ENCODE measurements around the gene CENPU.
"Not testable (repeated sequence)": the region's sequence is repeated elsewhere in the genome, so short reads cannot be mapped to it uniquely, and the experiment has no call there.

Gene CENPU

GRCh38 chr4:184743650-184744049, 9.8 kb upstream of the CENPU start:
- DNase-seq (ENCODE audit: insufficient read length, low spot score), result no peak
- FAIRE-seq, result no peak
- TF ChIP-seq CTCF (IDR thresholded peaks at IDR 0.05; ENCODE audit: insufficient read depth, missing control alignments), result no peak

DNA sequence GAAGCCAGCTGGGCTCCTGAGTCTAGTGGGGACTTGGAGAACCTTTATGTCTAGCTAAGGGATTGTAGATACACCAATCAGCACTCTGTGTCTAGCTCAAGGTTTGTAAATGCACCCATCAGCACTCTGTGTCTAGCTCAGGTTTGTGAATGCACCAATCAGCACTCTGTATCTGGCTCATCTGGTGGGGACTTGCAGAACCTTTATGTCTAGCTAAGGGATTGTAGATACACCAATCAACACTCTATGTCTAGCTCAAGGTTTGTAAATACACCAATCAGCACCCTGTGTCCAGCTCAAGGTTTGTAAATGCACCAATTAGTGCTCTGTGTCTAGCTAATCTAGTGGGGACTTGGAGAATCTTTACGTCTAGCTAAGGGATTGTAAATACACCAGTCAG, 7.8 kb upstream of the CENPU start:
- not testable (repeated sequence) for DNase-seq (ENCODE audit: insufficient read length, low spot score); FAIRE-seq

DNA sequence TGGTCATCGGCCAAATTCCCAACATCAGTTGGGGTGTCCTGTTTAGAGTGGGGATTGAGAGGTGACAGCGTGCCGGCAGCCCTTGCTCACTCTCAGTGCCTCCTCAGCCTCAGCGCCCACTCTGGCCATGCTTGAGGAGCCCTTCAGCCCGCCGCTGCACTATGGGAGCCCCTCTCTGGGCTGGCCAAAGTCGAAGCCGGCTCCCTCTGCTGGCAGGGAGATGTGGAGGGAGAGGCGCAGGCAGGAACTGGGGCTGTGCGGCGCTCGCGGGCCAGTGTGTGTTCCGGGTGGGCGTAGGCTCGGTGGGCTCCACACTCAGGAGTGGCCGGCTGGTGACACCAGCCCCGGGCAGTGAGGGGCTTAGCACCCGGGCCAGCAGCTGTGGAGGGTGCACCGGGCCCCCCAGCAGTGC, 7.1 kb upstream of the CENPU start:
- no peak for TF ChIP-seq CTCF (IDR thresholded peaks at IDR 0.05; ENCODE audit: insufficient read depth, missing control alignments)
- FAIRE-seq, result no peak
- DNase-seq (ENCODE audit: insufficient read length, low spot score), result no peak

DNA sequence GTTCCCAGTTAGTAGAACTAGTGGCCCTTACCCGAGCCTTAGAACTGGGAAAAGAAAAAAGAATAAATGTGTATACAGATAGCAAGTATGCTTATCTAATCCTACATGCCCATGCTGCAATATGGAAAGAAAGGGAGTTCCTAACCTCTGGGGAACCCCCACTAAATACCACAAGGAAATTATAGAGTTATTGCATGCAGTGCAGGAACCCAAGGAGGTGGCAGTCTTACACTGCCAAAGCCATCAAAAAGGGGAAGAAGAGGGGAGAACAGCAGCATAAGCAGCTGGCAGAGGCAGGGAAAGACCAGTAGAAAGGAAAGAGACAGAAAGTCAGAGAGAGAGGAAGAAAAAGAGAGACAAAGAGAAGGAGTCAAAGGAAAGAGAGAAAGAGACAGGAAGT, 5.7 kb upstream of the CENPU start:
- DNase-seq (ENCODE audit: insufficient read length, low spot score); FAIRE-seq: not testable (repeated sequence)

DNA sequence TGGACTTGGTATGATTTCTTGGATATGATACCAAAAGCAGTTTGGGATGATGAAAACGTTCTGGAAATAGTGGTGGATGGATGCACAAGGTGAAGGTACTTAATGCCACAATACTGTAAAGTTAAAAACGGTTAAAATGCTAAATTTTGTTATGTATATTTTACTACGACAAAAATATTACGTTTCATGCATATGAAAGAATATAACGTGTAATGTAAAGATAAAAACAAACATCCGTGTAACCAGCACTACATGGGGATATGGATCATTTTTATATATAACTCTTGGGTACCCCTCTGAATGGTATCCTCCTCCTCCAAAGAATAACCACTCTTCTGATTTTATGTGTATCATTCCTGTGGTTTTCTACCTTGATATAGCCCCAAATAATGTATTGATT, 862 bp upstream of the CENPU start:
- no peak for DNase-seq (ENCODE audit: insufficient read length, low spot score)
- TF ChIP-seq CTCF (IDR thresholded peaks at IDR 0.05; ENCODE audit: insufficient read depth, missing control alignments), result no peak
- no peak for FAIRE-seq

- no peak for DNase-seq (ENCODE audit: insufficient read length, low spot score)
- no peak for FAIRE-seq
- no peak for TF ChIP-seq CTCF (IDR thresholded peaks at IDR 0.05; ENCODE audit: insufficient read depth, missing control alignments)
Measured at GRCh38 chr4:184732126-184732525, 1.8 kb downstream of the CENPU start.

DNA sequence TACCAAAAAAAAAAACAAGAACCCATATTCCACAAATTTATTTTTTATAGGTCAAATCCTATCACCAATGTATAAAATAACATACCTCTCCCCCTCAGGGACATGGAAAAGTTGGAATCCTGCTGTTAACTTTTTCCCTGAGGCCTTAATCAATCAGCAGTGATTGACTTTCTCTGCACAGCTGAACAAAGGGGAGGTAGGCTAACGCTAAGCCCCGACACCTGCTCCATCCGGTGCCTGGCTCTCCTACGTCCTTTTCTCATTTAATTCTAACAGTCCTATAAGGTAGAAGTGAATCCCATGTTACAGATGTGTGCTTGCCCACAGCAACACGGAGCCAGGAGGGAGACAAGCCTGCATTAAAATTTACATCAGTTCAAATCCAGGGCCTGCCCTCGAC, 2.8 kb downstream of the CENPU start:
- FAIRE-seq (no peak), DNase-seq (ENCODE audit: insufficient read length, low spot score) (no peak)
- no peak for TF ChIP-seq CTCF (IDR thresholded peaks at IDR 0.05; ENCODE audit: insufficient read depth, missing control alignments)

DNA sequence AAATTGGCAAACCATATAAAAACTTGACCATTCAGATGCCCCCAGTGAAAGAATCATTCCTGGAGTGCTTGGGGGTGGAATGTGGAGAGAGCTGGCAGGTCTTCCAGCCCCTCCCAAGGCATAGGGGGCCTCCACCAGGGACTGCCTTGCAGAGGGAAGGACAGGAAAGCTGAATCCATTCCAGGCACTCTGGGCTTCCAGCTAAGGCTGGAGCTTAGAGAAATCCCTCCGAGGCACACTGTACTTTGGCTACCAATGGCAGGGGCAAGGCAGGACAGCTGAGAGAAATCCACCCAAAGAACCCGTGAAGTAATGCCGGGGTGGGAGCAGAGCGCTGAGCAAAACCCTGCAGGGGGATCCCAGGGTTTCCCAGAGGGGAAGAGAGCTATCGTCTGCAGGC, 4.0 kb downstream of the CENPU start:
- no peak for TF ChIP-seq CTCF (IDR thresholded peaks at IDR 0.05; ENCODE audit: insufficient read depth, missing control alignments)
- FAIRE-seq (no peak), DNase-seq (ENCODE audit: insufficient read length, low spot score) (no peak)
